Measurements from ENCODE around the gene TNFAIP8. TPM values are rescaled to one million over a fixed set of nuclear protein-coding genes. Genes with fewer than 3 reads are reported as not detected.

The TNFAIP8 gene
- total and polyA plus RNA-seq, 9 of the 15 experiments (the other 6 are each of a cell fraction or from before 2014, with no cell fraction given) = 29.9 to 52.2 (median 44.8) TPM

- TF ChIP-seq PHTF2 (CRISPR knock-in tag; IDR thresholded peaks at IDR 0.05) = no peak
- TF ChIP-seq PURB (CRISPR knock-in tag; IDR thresholded peaks at IDR 0.05; ENCODE audit: low read depth) = no peak
- TF ChIP-seq ZFX (CRISPR knock-in tag; IDR thresholded peaks at IDR 0.05) = no peak
- TF ChIP-seq ZNF408 (CRISPR knock-in tag; IDR thresholded peaks at IDR 0.05; ENCODE audit: low read depth) = no peak
- TF ChIP-seq ZNF583 (CRISPR knock-in tag; IDR thresholded peaks at IDR 0.05) = no peak
- no peak for TF ChIP-seq NCOA4 (IDR thresholded peaks at IDR 0.05; ENCODE audit: partially characterized antibody)
- TF ChIP-seq PPARD (CRISPR knock-in tag; IDR thresholded peaks at IDR 0.05) = no peak
- TF ChIP-seq, protein P1, sequence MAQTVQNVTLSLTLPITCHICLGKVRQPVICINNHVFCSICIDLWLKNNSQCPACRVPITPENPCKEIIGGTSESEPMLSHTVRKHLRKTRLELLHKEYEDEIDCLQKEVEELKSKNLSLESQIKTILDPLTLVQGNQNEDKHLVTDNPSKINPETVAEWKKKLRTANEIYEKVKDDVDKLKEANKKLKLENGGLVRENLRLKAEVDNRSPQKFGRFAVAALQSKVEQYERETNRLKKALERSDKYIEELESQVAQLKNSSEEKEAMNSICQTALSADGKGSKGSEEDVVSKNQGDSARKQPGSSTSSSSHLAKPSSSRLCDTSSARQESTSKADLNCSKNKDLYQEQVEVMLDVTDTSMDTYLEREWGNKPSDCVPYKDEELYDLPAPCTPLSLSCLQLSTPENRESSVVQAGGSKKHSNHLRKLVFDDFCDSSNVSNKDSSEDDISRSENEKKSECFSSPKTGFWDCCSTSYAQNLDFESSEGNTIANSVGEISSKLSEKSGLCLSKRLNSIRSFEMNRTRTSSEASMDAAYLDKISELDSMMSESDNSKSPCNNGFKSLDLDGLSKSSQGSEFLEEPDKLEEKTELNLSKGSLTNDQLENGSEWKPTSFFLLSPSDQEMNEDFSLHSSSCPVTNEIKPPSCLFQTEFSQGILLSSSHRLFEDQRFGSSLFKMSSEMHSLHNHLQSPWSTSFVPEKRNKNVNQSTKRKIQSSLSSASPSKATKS (CRISPR knock-in tag; IDR thresholded peaks at IDR 0.05) = no peak
- no peak for TF ChIP-seq THAP12 (CRISPR knock-in tag; IDR thresholded peaks at IDR 0.05)
- TF ChIP-seq TSC22D4 (tag; IDR thresholded peaks at IDR 0.05) = no peak
- TF ChIP-seq ZSCAN29 (IDR thresholded peaks at IDR 0.05) = no peak
- TF ChIP-seq, protein P2, sequence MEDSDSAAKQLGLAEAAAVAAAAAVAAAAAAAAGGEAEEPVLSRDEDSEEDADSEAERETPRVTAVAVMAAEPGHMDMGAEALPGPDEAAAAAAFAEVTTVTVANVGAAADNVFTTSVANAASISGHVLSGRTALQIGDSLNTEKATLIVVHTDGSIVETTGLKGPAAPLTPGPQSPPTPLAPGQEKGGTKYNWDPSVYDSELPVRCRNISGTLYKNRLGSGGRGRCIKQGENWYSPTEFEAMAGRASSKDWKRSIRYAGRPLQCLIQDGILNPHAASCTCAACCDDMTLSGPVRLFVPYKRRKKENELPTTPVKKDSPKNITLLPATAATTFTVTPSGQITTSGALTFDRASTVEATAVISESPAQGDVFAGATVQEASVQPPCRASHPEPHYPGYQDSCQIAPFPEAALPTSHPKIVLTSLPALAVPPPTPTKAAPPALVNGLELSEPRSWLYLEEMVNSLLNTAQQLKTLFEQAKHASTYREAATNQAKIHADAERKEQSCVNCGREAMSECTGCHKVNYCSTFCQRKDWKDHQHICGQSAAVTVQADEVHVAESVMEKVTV (CRISPR knock-in tag; IDR thresholded peaks at IDR 0.05) = peak; percentile 89
- TF ChIP-seq SRSF3 (IDR thresholded peaks at IDR 0.05; ENCODE audit: insufficient read depth, low read length) = no peak
- TF ChIP-seq RBM34 (IDR thresholded peaks at IDR 0.05; ENCODE audit: borderline replicate concordance, insufficient read depth, low read length) = no peak
- TF ChIP-seq, protein P3, sequence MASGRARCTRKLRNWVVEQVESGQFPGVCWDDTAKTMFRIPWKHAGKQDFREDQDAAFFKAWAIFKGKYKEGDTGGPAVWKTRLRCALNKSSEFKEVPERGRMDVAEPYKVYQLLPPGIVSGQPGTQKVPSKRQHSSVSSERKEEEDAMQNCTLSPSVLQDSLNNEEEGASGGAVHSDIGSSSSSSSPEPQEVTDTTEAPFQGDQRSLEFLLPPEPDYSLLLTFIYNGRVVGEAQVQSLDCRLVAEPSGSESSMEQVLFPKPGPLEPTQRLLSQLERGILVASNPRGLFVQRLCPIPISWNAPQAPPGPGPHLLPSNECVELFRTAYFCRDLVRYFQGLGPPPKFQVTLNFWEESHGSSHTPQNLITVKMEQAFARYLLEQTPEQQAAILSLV (tag; IDR thresholded peaks at IDR 0.05) = no peak
- TF ChIP-seq ZFPM2 (CRISPR knock-in tag; IDR thresholded peaks at IDR 0.05) = no peak
- TF ChIP-seq KDM4B (IDR thresholded peaks at IDR 0.05; ENCODE audit: borderline replicate concordance in 2 of 2, low read depth in 1 of 2) = no peak
- no peak for TF ChIP-seq GTF2E2 (tag; IDR thresholded peaks at IDR 0.05)
- no peak for TF ChIP-seq ARID3A (IDR thresholded peaks at IDR 0.05; ENCODE audit: borderline replicate concordance, low read depth, low read length)
Measured at GRCh38 chr5:119411361-119412278, 55.8 kb downstream of the TNFAIP8 start (continued).
